K562 (cell line): ENCODE results near the gene TMTC4. TPM values are rescaled to one million over a fixed set of nuclear protein-coding genes. Genes with fewer than 3 reads are reported as not detected.

Experiments used
- ATAC-seq: fragments of 200-7000 bp; cut with Tn5 transposase; 3 replicates; pipeline ENCODE4 v1.9.1; 2020; ENCODE audit warnings: moderate library complexity
- BruUV-seq: library from RNA; stranded (reverse); fragments of 400-500 nt; replicated peaks from 2 replicates; lab custom pipeline; 2021; lab: Mats Ljungman, UMichigan
- CTCF ChIA-PET: fragments of 300-600 bp; formaldehyde crosslinking; extraction: SDS; loops from one replicate; lab custom pipeline; 2021; ENCODE audit warnings: low intra/inter-chr PET ratio; lab: Yijun Ruan, JAX
- POLR2A ChIA-PET: fragments of 300-600, 350-650 bp; sonication (Branson Sonifier 250); formaldehyde crosslinking; extraction: SDS; loops from one replicate; lab custom pipeline; 2021; ENCODE audit warnings: antibody characterized with exemption, inconsistent platforms; lab: Yijun Ruan, JAX
- DNase-seq, 4 experiments: peaks; one replicate each; pipeline versions ENCODE4 v3.0.0 to v3.0.0-alpha.2; 2011 to 2018; ENCODE audit warnings: low spot score in 3 of 4, mixed read lengths in 3 of 4; ENCODE audit errors: extremely low read depth in 1 of 4
- FAIRE-seq: peaks from 2 replicates; lab custom pipeline; 2011; peaks lifted over from hg19 to GRCh38; lab: Jason Lieb, UNC
- H2AFZ ChIP-seq: 2 replicates; pipeline ENCODE4 v1.6.0; 2011; ENCODE audit warnings: low read depth, low read length, control low read depth, inconsistent platforms
- H3K27ac ChIP-seq: fragments of 200-600 bp; 3 replicates; pipeline ENCODE4 v1.8.0; 2011; ENCODE audit warnings: low read depth, mild to moderate bottlenecking, control low read depth, inconsistent platforms, low read length, moderate library complexity, mixed read lengths; ENCODE audit errors: extremely low read depth
- H3K27me3 ChIP-seq, 2 experiments: fragments of 300-600 bp in 1 of 2; 2 replicates in 1 of 2; 3 replicates in 1 of 2; pipeline versions ENCODE4 v1.6.0 to v1.8.0; 2011; ENCODE audit warnings: inconsistent platforms in 2 of 2, low read length in 2 of 2, mild to moderate bottlenecking in 1 of 2, mixed read lengths in 1 of 2, moderate library complexity in 1 of 2; ENCODE audit not compliant: control insufficient read depth in 2 of 2, insufficient read depth in 2 of 2
- H3K36me3 ChIP-seq: fragments of 300-600 bp; 3 replicates; pipeline ENCODE4 v1.8.0; 2011; ENCODE audit warnings: mild to moderate bottlenecking, low read length, inconsistent platforms; ENCODE audit not compliant: control insufficient read depth, insufficient read depth
- H3K4me1 ChIP-seq, 2 experiments: fragments of 200-600 bp in 1 of 2; replicated peaks in 1 of 2; 2 replicates in 1 of 2; 3 replicates in 1 of 2; pipeline versions ENCODE4 v1.5.1 to v1.8.0; 2011; ENCODE audit warnings: inconsistent platforms in 2 of 2, low read length in 2 of 2, mild to moderate bottlenecking in 1 of 2, mixed read lengths in 1 of 2, moderate library complexity in 1 of 2; ENCODE audit not compliant: control insufficient read depth in 2 of 2, insufficient read depth in 2 of 2
- H3K4me2 ChIP-seq: 2 replicates; pipeline ENCODE4 v1.6.1; 2011; ENCODE audit warnings: low read length, control low read depth, inconsistent platforms, mixed read lengths; ENCODE audit not compliant: insufficient read depth
- H3K4me3 ChIP-seq: fragments of 200-600 bp; sonication (generic), shearing (Covaris generic); 2 replicates; pipeline ENCODE4 v1.5.1; 2016; ENCODE audit warnings: control low read depth, inconsistent platforms
- H3K79me2 ChIP-seq: fragments of 200-600 bp; 3 replicates; pipeline ENCODE4 v1.8.0; 2011; ENCODE audit warnings: low read length, inconsistent platforms; ENCODE audit not compliant: control insufficient read depth, insufficient read depth
- H3K9ac ChIP-seq, 2 experiments: 2 replicates each; pipeline versions ENCODE4 v1.6.0 to v1.6.1; 2011; ENCODE audit warnings: low read depth in 2 of 2, low read length in 2 of 2, control low read depth in 1 of 2, inconsistent platforms in 1 of 2, mild to moderate bottlenecking in 1 of 2, mixed read lengths in 1 of 2; ENCODE audit not compliant: insufficient read depth in 1 of 2
- H3K9me1 ChIP-seq: one replicate; pipeline ENCODE4 v1.6.0; 2011; ENCODE audit warnings: inconsistent platforms, mild to moderate bottlenecking, low read length, moderate library complexity; ENCODE audit not compliant: control insufficient read depth, insufficient read depth
- H3K9me3 ChIP-seq: replicated peaks from 2 replicates; pipeline ENCODE4 v1.5.1; 2011; ENCODE audit warnings: low read depth, low read length, inconsistent platforms; ENCODE audit not compliant: control insufficient read depth, insufficient read depth
- H4K20me1 ChIP-seq: replicated peaks from 2 replicates; pipeline ENCODE4 v1.6.1; 2011; ENCODE audit warnings: low read length, inconsistent platforms, mixed read lengths; ENCODE audit not compliant: control insufficient read depth, insufficient read depth
- ARHGAP35 ChIP-seq: fragments of 450-650 bp; IDR thresholded peaks from 2 replicates; pipeline ENCODE4 v1.6.1; 2018; ENCODE audit not compliant: partially characterized antibody
- ARID4B ChIP-seq: sonication (generic); formaldehyde crosslinking; IDR thresholded peaks from 2 replicates; pipeline ENCODE4 v1.8.0; 2022; ENCODE audit warnings: mild to moderate bottlenecking, missing genetic modification reagents
- BRF2 ChIP-seq: IDR thresholded peaks from 3 replicates; pipeline ENCODE4 v1.6.1; 2011; ENCODE audit warnings: borderline replicate concordance, mild to moderate bottlenecking; ENCODE audit not compliant: insufficient read length, insufficient read depth
- CHAMP1 ChIP-seq: fragments of 450-650 bp; IDR thresholded peaks from 2 replicates; pipeline ENCODE4 v1.6.1; 2016; ENCODE audit warnings: mild to moderate bottlenecking
- ELF4 ChIP-seq: fragments of 450-650 bp; formaldehyde crosslinking; IDR thresholded peaks from 2 replicates; pipeline ENCODE4 v1.4.0; 2022; ENCODE audit warnings: missing genetic modification characterization
- FUS ChIP-seq: fragments of 200-400 bp; formaldehyde crosslinking; optimal IDR thresholded peaks from 2 replicates; pipeline ENCODE3; 2017; ENCODE audit warnings: low read depth, low read length
- MAFK ChIP-seq: IDR thresholded peaks from 2 replicates; pipeline ENCODE4 v1.6.1; 2011; ENCODE audit warnings: low read length, improper control_type of control experiment
- MED1 ChIP-seq: sonication (generic); formaldehyde crosslinking; IDR thresholded peaks from 2 replicates; pipeline ENCODE4 v1.8.1; 2023; ENCODE audit warnings: missing genetic modification reagents, borderline replicate concordance
- MTA3 ChIP-seq: fragments of 450-650 bp; formaldehyde crosslinking; IDR thresholded peaks from 2 replicates; pipeline ENCODE4 v1.6.1; 2017; ENCODE audit warnings: mild to moderate bottlenecking, borderline replicate concordance
- POLR2B ChIP-seq: fragments of 450-650 bp; IDR thresholded peaks from 2 replicates; pipeline ENCODE4 v1.6.1; 2018; ENCODE audit warnings: low read depth; ENCODE audit not compliant: partially characterized antibody
- TEAD4 ChIP-seq, 2 experiments: sonication (generic) in 1 of 2; formaldehyde crosslinking in 1 of 2; IDR thresholded peaks; 2 replicates each; pipeline versions ENCODE4 v1.6.1 to v1.8.0; 2012 to 2022; ENCODE audit warnings: borderline replicate concordance in 1 of 2, inconsistent platforms in 1 of 2, low read length in 1 of 2, mild to moderate bottlenecking in 1 of 2, missing genetic modification reagents in 1 of 2
- ZNF77 ChIP-seq: fragments of 250-450 bp; sonication (Bioruptor Pico); IDR thresholded peaks from 2 replicates; pipeline ENCODE4 v1.5.0; 2020
- WGBS: fragments of 100-300 bp; shearing (Covaris generic); methylation state at CpG from one replicate; pipeline ENCODE4 v1.1.6; 2016; ENCODE audit warnings: low coverage, mixed read lengths; ENCODE audit not compliant: insufficient coverage; ENCODE audit errors: missing lambda C conversion rate; 5-methylcytosine and 5-hydroxymethylcytosine counted together
- in situ Hi-C: fragments of 300-500 bp; cut with MboI; formaldehyde crosslinking; loops from 4 replicates; pipeline ENCODE4 v1.15.0; 2018; ENCODE audit warnings: inconsistent platforms, mixed read lengths
- intact Hi-C: fragments of 100-400 bp; cut with micrococcal nuclease; formaldehyde crosslinking; loops from 2 replicates; pipeline ENCODE4 v1.14.2; 2022
- polyA plus RNA-seq, 8 experiments: library from polyadenylated mRNA; depleted of rRNA in 4 of 8; stranded (reverse) in 5 of 8; unstranded in 3 of 8; fragments of >200 nt; fragmentation: Nextera tagmentation in 2 of 8; fragmentation: Illumina TruSeq in 1 of 8; extraction: Ambion mirVana in 2 of 8; extraction: Trizol in 1 of 8; gene quantifications; 2 replicates each; pipeline versions ENCODE4 v1.2.1 to v1.2.3, GENCODE V29; 2011 to 2014; ENCODE audit warnings: inconsistent platforms in 1 of 8, missing spikeins in 1 of 8
- total RNA-seq, 7 experiments: library from RNA; depleted of rRNA in 6 of 7; stranded (reverse); fragments of >200 nt in 6 of 7; fragmentation: Illumina TruSeq in 2 of 7; extraction: Trizol in 2 of 7; gene quantifications; 2 replicates each; pipeline versions ENCODE4 v1.2.1 to v1.2.3, GENCODE V29; 2011 to 2021; ENCODE audit warnings: low replicate concordance in 1 of 7
- TF ChIP-seq, protein P1 (sequence below), 2 experiments: fragments of 450-650 bp in 1 of 2; sonication (generic) in 1 of 2; formaldehyde crosslinking; conservative IDR thresholded peaks; 2 replicates each; pipeline versions ENCODE4 v1.4.0 to v1.8.1; 2020 to 2022; ENCODE audit warnings: mild to moderate bottlenecking in 1 of 2, missing genetic modification reagents in 1 of 2

TMTC4 gene
- total and polyA plus RNA-seq, 9 of the 15 experiments (the other 6 are each of a cell fraction or from before 2014, with no cell fraction given) = 3.5 to 16.7 (median 11.8) TPM

DNA sequence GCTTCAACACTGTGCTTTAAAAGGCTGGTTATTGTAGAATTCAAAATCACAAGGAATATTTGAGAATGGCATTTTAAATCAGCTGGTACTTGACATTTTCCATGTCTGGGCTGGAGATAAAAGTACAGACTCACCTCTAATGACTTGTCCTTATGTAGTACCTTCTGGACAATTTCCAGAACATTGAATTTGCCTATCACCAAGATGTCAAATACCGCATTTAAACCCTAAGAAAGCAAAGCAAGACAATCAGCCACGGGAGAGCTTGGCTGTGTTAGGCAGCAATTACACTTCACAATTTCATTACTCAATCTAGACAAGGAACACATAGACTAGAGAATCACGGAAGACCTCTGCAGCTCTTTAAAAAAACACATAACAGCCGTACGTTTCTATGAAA is 36.8 kb downstream of the TMTC4 start:
- ATAC-seq (no peak), DNase-seq (no peak), FAIRE-seq (no peak)
- no peak overlapping the region for H3K27ac ChIP-seq
- H2AFZ ChIP-seq = no peak overlapping the region
- ChIA-PET CTCF (no interaction called here), POLR2A (interaction anchor here (0.7 kb wide), 1 partner anchor 168 kb away, joined by 3 read pairs; no protein-coding TSS in a partner anchor)
- H3K9me3 ChIP-seq = no peaks in the 10 kb centered on the region
- intact Hi-C loops = loop anchor here (5.0 kb wide), 1 partner anchor 65 kb away; no protein-coding TSS in a partner anchor
- H3K36me3 ChIP-seq = peaks cover 39% of the 10 kb centered on the region; the same call in 1 of the 3 replicates
- no peaks in the 10 kb centered on the region for H4K20me1 ChIP-seq
- H3K9ac ChIP-seq = no peak overlapping the region
- no peaks in the 10 kb centered on the region for H3K79me2 ChIP-seq
- no peaks in the 10 kb centered on the region for H3K4me1 ChIP-seq
- H3K4me2 ChIP-seq = no peak overlapping the region
- no TSS peak for BruUV-seq
- H3K9me1 ChIP-seq = no peaks in the 10 kb centered on the region
- no peak overlapping the region for H3K4me3 ChIP-seq
- TF ChIP-seq CHAMP1 (no peak), FUS (no peak), ARID4B (CRISPR knock-in tag) (no peak), POLR2B (no peak), MTA3 (no peak), BRF2 (no peak), MED1 (CRISPR knock-in tag) (no peak), ARHGAP35 (no peak), MAFK (no peak), ELF4 (no peak), TEAD4 (IDR thresholded peaks at IDR 0.05; ENCODE audit: low read length) (no peak), TEAD4 (CRISPR knock-in tag; IDR thresholded peaks at IDR 0.05; ENCODE audit: borderline replicate concordance) (no peak), ZNF77 (no peak)
- TF ChIP-seq, protein P1, sequence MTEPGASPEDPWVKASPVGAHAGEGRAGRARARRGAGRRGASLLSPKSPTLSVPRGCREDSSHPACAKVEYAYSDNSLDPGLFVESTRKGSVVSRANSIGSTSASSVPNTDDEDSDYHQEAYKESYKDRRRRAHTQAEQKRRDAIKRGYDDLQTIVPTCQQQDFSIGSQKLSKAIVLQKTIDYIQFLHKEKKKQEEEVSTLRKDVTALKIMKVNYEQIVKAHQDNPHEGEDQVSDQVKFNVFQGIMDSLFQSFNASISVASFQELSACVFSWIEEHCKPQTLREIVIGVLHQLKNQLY (CRISPR knock-in tag; conservative IDR thresholded peaks at IDR 0.05) = no peak
- 86% methylated on average over 5 of the region's 5 CpGs for WGBS
- in situ Hi-C loops = no loop called here
- no peaks in the 10 kb centered on the region for H3K27me3 ChIP-seq
